Fibroblast of lung (primary cell): ENCODE data around the gene GALNT18. TPM values are rescaled to one million over a fixed set of nuclear protein-coding genes. Genes with fewer than 3 reads are reported as not detected.

Source experiments
- DNase-seq, 2 donors: peaks; one replicate each; pipeline versions ENCODE4 v3.0.0 to v3.0.0-alpha.2; 2010; ENCODE audit warnings: low read depth in 2 of 2
- H2AFZ ChIP-seq: 2 replicates; pipeline ENCODE4 v1.5.1; 2012; ENCODE audit warnings: low read length, control low read depth, inconsistent platforms
- H3K27ac ChIP-seq: 2 replicates; pipeline ENCODE4 v1.5.1; 2011; ENCODE audit warnings: low read length, control low read depth; ENCODE audit not compliant: insufficient read depth
- H3K27me3 ChIP-seq: 2 replicates; pipeline ENCODE4 v1.5.1; 2011; ENCODE audit warnings: mild to moderate bottlenecking, low read length; ENCODE audit not compliant: control insufficient read depth, insufficient read depth
- H3K36me3 ChIP-seq: 2 replicates; pipeline ENCODE4 v1.5.1; 2011; ENCODE audit warnings: low read length; ENCODE audit not compliant: control insufficient read depth, insufficient read depth
- H3K4me1 ChIP-seq: 2 replicates; pipeline ENCODE4 v1.5.1; 2011; ENCODE audit warnings: low read length; ENCODE audit not compliant: control insufficient read depth, insufficient read depth; ENCODE audit errors: extremely low read depth
- H3K4me2 ChIP-seq: 2 replicates; pipeline ENCODE4 v1.5.1; 2011; ENCODE audit warnings: low read length, control low read depth; ENCODE audit not compliant: insufficient read depth; ENCODE audit errors: extremely low read depth
- H3K4me3 ChIP-seq, 4 experiments: fragments of 200-600 bp in 1 of 4; sonication (generic) in 1 of 4; replicated peaks in 1 of 4; 2 replicates each; pipeline ENCODE4 v1.5.1; 2011 to 2016; ENCODE audit warnings: low read length in 4 of 4, low read depth in 3 of 4, mild to moderate bottlenecking in 3 of 4, control low read depth in 2 of 4, inconsistent platforms in 1 of 4, mixed read lengths in 1 of 4; ENCODE audit not compliant: insufficient read depth in 1 of 4; ENCODE audit errors: control extremely low read depth in 1 of 4
- H3K79me2 ChIP-seq: 2 replicates; pipeline ENCODE4 v1.5.1; 2012; ENCODE audit warnings: mild to moderate bottlenecking, low read length, inconsistent platforms; ENCODE audit not compliant: control insufficient read depth, insufficient read depth
- H3K9ac ChIP-seq: 2 replicates; pipeline ENCODE4 v1.5.1; 2011; ENCODE audit warnings: mild to moderate bottlenecking, low read length, control low read depth; ENCODE audit not compliant: insufficient read depth
- H3K9me3 ChIP-seq: 2 replicates; pipeline ENCODE4 v1.5.1; 2012; ENCODE audit warnings: low read depth, low read length; ENCODE audit not compliant: control insufficient read depth, insufficient read depth
- H4K20me1 ChIP-seq: 2 replicates; pipeline ENCODE4 v1.5.1; 2011; ENCODE audit warnings: low read length; ENCODE audit not compliant: control insufficient read depth, insufficient read depth; ENCODE audit errors: extremely low read depth
- EZH2 ChIP-seq: IDR thresholded peaks from 2 replicates; pipeline ENCODE4 v1.5.1; 2012; ENCODE audit warnings: low read length, control low read depth, mild to moderate bottlenecking; ENCODE audit errors: missing control alignments
- polyA plus RNA-seq, 2 donors: library from polyadenylated mRNA; depleted of rRNA in 1 of 2; stranded (reverse) in 1 of 2; unstranded in 1 of 2; fragments of >200 nt; gene quantifications; 2 replicates each; pipeline ENCODE4 v1.2.1, GENCODE V29; 2011 to 2012; ENCODE audit warnings: missing spikeins in 1 of 2
- total RNA-seq: library from RNA; depleted of rRNA; stranded (reverse); fragments of >200 nt; gene quantifications from 2 replicates; pipeline ENCODE4 v1.2.1, GENCODE V29; 2014
- TF ChIP-seq, protein P1 (sequence below), 2 donors: IDR thresholded peaks in 1 of 2; conservative IDR thresholded peaks in 1 of 2; 1 replicate in 1 of 2; 2 replicates in 1 of 2; pipeline ENCODE4 v1.5.1; 2011 to 2012; ENCODE audit warnings: low read length in 2 of 2, control low read depth in 1 of 2, inconsistent platforms in 1 of 2, low read depth in 1 of 2, mild to moderate bottlenecking in 1 of 2

The GALNT18 gene
- total and polyA plus RNA-seq, 2 donors (not counting 1 experiment from before 2014, with no cell fraction given) = 0.50 to 19.3 TPM

DNA sequence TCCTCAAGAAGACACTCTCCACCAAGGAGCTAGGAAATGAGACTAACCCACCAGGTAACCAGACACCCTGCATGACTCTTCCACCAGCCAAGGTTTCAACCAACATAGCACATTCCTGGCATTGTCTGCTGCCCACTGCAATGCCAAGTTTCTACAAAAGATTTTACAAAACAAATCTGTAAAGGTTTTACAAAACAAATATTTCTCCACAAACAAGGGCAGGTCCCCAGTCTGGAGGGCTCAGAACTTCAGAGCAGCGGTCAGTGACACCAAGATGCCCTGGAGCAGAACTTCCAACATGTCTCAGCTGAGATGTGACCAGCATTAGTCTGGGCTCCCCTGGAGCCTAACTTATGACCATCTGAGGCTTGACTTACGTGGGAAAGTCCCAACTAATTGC lies 14.0 kb downstream of the GALNT18 start:
- TF ChIP-seq, protein P1, sequence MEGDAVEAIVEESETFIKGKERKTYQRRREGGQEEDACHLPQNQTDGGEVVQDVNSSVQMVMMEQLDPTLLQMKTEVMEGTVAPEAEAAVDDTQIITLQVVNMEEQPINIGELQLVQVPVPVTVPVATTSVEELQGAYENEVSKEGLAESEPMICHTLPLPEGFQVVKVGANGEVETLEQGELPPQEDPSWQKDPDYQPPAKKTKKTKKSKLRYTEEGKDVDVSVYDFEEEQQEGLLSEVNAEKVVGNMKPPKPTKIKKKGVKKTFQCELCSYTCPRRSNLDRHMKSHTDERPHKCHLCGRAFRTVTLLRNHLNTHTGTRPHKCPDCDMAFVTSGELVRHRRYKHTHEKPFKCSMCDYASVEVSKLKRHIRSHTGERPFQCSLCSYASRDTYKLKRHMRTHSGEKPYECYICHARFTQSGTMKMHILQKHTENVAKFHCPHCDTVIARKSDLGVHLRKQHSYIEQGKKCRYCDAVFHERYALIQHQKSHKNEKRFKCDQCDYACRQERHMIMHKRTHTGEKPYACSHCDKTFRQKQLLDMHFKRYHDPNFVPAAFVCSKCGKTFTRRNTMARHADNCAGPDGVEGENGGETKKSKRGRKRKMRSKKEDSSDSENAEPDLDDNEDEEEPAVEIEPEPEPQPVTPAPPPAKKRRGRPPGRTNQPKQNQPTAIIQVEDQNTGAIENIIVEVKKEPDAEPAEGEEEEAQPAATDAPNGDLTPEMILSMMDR (conservative IDR thresholded peaks at IDR 0.05 in 1 of 2, IDR thresholded peaks at IDR 0.05 in 1 of 2; ENCODE audit: low read depth in 1 of 2, low read length in 2 of 2) = no peak
- no peak for TF ChIP-seq EZH2
- no peak overlapping the region for H2AFZ ChIP-seq

GRCh38 chr11:11605821-11606450 lies 15.9 kb downstream of the GALNT18 start:
- TF ChIP-seq, protein P1 (conservative IDR thresholded peaks at IDR 0.05 in 1 of 2, IDR thresholded peaks at IDR 0.05 in 1 of 2; ENCODE audit: low read depth in 1 of 2, low read length in 2 of 2) = no peak
- TF ChIP-seq EZH2 = no peak
- Histone ChIP-seq H3K4me2 (no peak overlapping the region), H3K9me3 (no peaks in the 10 kb centered on the region), H3K36me3 (no peaks in the 10 kb centered on the region), H3K27ac (no peak overlapping the region), H3K4me1 (no peaks in the 10 kb centered on the region), H2AFZ (no peak overlapping the region), H3K9ac (no peak overlapping the region), H4K20me1 (no peaks in the 10 kb centered on the region), H3K4me3 (no peak overlapping the region), H3K79me2 (no peaks in the 10 kb centered on the region), H3K27me3 (no peaks in the 10 kb centered on the region)
- DNase-seq = no peak

More for the DNA sequence above, 14.0 kb downstream of the GALNT18 start:
- no peaks in the 10 kb centered on the region for H3K36me3 ChIP-seq
- H3K4me2 ChIP-seq = no peak overlapping the region
- DNase-seq = peak in 1 of 2 donors; percentile 25
- H3K9me3 ChIP-seq = no peaks in the 10 kb centered on the region
- no peak overlapping the region for H3K27ac ChIP-seq
- H3K9ac ChIP-seq = no peak overlapping the region
- no peak overlapping the region for H3K4me3 ChIP-seq
- H3K4me1 ChIP-seq = no peaks in the 10 kb centered on the region
- H3K79me2 ChIP-seq = no peaks in the 10 kb centered on the region
- H4K20me1 ChIP-seq = no peaks in the 10 kb centered on the region
- H3K27me3 ChIP-seq = no peaks in the 10 kb centered on the region

- Histone ChIP-seq H3K27me3 (no peaks in the 10 kb centered on the region), H3K4me3 (no peak overlapping the region), H3K27ac (no peak overlapping the region), H3K4me1 (no peaks in the 10 kb centered on the region), H3K4me2 (no peak overlapping the region), H3K9ac (no peak overlapping the region), H3K9me3 (no peaks in the 10 kb centered on the region), H3K79me2 (no peaks in the 10 kb centered on the region), H4K20me1 (no peaks in the 10 kb centered on the region), H2AFZ (no peak overlapping the region), H3K36me3 (no peaks in the 10 kb centered on the region)
- no peak for TF ChIP-seq EZH2
- TF ChIP-seq, protein P1 (conservative IDR thresholded peaks at IDR 0.05 in 1 of 2, IDR thresholded peaks at IDR 0.05 in 1 of 2; ENCODE audit: low read depth in 1 of 2, low read length in 2 of 2) = no peak
- no peak for DNase-seq
These were observed 16.6 kb downstream of the GALNT18 start for GRCh38 chr11:11605181-11605580.
